IPS DF 6.9 (cell line): Measurements from ENCODE around the gene TMEM204.
A peak's percentile ranks its signal among the peaks of the same experiment; 100 is the strongest.

Experiments
- DNase-seq: peaks from one replicate; pipeline ENCODE4 v3.0.0-alpha.2; 2013; ENCODE audit warnings: low read depth, low spot score
- H3K27ac ChIP-seq: one replicate; pipeline ENCODE4 v1.5.1; 2013; ENCODE audit warnings: low read length, control low read depth
- H3K27me3 ChIP-seq: 2 replicates; pipeline ENCODE4 v1.6.1; 2013; ENCODE audit warnings: mild to moderate bottlenecking, low read length; ENCODE audit not compliant: control insufficient read depth, insufficient read depth
- H3K36me3 ChIP-seq: 2 replicates; pipeline ENCODE4 v1.6.1; 2013; ENCODE audit warnings: low read length; ENCODE audit not compliant: control insufficient read depth, insufficient read depth
- H3K4me1 ChIP-seq: 2 replicates; pipeline ENCODE4 v1.6.1; 2013; ENCODE audit warnings: low read length; ENCODE audit not compliant: control insufficient read depth, insufficient read depth
- H3K4me3 ChIP-seq: 2 replicates; pipeline ENCODE4 v1.5.1; 2013; ENCODE audit warnings: mild to moderate bottlenecking, low read length
- H3K9me3 ChIP-seq: 2 replicates; pipeline ENCODE4 v1.6.1; 2013; ENCODE audit warnings: low read length, inconsistent platforms; ENCODE audit not compliant: control insufficient read depth, insufficient read depth
- WGBS: extraction: QIAGEN DNeasy Blood & Tissue Kit; methylation state at CpG from one replicate; pipeline ENCODE4 v1.1.7; 2013; ENCODE audit warnings: mixed read lengths, missing lambda C conversion rate; ENCODE audit not compliant: insufficient read length, insufficient coverage; 5-methylcytosine and 5-hydroxymethylcytosine counted together

TMEM204 gene

DNA sequence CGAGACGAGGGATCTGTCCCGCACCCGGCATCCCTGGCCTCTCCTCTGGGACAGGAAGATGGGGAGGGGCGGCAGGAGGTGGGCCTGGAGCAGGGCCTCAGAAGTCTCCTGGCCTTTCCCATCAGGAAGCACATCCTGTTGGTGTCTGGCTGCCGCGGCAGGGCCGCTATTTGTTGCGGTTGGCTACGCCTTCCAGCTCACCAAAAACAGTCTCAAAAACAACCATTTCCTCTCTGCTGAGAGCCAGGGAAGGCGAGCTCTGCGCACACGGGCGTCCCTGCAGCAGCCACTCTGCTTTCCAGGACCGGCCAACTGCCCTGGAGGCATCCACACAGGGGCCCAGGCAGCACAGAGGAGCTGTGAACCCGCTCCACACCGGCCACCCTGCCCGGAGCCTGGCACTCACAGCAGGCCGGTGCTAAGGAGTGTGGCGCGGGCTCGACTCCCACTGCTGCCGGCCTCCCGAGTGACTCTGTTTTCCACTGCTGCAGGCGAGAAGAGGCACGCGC lies at the start of gene TMEM204:
Gene TMEM204 (plus strand): TSS at position 224 of the 509 bp plus-strand sequence. CDS start 610 bp downstream, outside the sequence.
- Histone ChIP-seq H3K9me3 (no peaks in the 10 kb centered on the region), H3K4me1 (no peaks in the 10 kb centered on the region), H3K27ac (no peak within 1 kb of the TSS), H3K36me3 (no peaks in the 10 kb centered on the region; the same call in 1 of the 2 replicates), H3K4me3 (no peak within 1 kb of the TSS), H3K27me3 (no peaks in the 10 kb centered on the region)
- DNase-seq, result no peak
- no CpG with 5 or more reads among the region's 27 CpGs for WGBS

DNA sequence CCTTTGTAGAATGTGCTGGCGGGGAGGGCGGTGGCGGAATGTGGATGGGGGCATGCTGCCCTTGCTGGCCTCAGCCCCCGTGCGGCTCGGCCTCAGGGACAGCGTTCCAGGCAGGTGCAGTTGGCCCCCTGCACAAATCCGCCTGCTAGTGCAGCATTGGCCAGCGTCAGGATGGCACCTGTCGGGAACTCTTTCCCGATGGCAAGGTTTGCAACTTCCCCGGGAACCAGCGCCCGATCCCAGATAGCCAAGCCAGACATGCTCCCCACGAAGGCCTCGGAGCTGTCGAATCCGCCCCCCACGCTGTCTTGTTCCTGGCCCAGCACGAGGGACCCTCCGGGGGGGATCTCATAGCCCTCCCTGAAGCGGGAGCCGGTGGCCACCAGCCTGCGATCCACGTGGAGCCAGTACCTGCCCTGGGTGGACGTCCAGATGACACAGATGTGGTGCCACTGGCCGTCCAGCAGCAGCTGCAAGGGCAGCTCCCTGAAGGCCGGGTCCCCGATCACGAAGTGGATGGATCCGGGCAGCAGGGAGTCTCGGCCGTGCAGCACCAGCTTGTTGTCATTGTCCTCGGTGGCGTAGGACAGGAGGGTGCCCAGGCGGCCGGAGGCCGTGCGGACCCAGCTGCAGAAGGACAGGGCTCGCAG lies 47.5 kb upstream of the TMEM204 start:
- Histone ChIP-seq H3K9me3 (no peaks in the 10 kb centered on the region), H3K4me1 (no peaks in the 10 kb centered on the region), H3K27ac (no peak overlapping the region), H3K36me3 (no peaks in the 10 kb centered on the region), H3K4me3 (no peak overlapping the region), H3K27me3 (no peaks in the 10 kb centered on the region)
- no peak for DNase-seq
- WGBS, result no CpG with 5 or more reads among the region's 40 CpGs

DNA sequence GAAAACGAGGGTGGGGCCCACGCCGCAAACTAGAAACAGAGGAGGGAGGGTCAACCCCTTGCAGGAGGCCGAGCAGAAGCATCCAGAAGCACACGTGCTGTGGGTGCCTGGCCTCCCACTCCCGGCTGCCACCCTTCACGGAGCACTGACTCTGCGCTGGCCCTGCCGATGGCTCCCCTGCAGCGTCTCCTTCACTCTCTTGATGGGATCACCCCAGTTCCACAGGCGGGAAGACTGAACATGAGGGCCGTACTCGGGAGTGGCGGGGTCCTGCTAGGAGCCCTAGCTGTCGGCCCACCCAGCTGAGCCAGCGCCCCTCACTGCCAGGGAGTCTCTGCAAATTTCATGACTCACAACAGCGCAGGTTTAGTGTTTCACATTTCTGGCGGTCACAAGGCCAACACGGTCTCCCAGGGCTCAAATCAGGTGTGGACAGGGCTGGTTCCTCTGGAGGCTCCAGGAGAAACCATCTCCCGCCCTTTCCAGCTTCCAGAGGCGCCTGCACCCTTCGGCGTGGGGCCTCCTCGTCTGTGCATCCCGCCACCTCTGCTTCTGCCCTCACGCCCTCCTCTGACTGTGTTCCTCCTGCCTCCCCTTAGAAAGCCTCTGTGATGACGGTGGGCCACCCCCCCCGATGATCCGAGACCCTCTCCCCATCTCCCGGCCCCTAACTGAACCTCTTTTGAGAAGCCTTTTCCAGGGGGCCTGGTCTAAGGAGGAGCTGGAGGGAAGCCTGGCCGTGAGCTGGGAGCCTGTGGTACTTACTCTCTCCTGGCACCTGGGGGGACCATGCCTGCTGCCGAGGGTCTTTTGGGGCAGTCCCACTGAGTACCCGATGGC lies 46.7 kb upstream of the TMEM204 start:
- Histone ChIP-seq H3K27me3 (no peaks in the 10 kb centered on the region), H3K9me3 (no peaks in the 10 kb centered on the region)
- WGBS, result no CpG with 5 or more reads among the region's 33 CpGs

DNA sequence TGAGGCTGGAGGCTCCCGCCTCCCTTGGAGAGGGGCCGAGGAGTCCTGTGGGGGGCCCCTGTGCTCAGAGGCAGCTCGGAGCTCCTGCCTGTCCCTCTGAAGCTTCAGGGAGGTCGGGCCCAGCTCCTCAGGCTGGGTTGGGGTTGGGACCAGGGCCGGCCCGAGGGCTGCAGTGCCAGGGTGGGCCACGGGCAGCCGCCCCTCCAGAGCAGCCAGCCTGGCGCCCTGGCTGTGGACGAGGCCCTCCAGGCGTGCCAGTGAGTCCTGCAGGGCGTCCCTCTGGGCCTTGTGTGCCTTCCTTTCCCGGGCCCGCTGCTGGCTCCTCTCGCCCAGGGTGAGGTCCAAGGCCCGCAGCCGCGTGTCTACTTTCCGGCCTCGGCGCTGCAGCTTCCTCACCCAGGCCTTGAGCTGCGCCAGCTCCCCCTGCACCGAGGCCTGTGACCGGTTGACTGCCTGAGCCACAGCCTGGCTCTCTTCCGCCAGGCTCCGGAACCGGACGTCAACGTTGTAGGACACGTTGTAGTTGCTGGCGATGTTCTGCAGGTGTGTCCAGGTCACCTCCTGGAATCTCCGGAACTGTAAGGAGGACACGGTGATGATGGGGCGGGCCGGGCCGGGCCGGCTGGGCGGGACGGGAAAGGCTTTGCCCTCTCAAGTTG lies 45.9 kb upstream of the TMEM204 start:
- Histone ChIP-seq H3K27me3 (no peaks in the 10 kb centered on the region), H3K4me3 (no peak overlapping the region), H3K27ac (no peak overlapping the region), H3K36me3 (no peaks in the 10 kb centered on the region), H3K4me1 (no peaks in the 10 kb centered on the region), H3K9me3 (no peaks in the 10 kb centered on the region)
- no CpG with 5 or more reads among the region's 39 CpGs for WGBS
- DNase-seq, result no peak

More for the DNA sequence above, 46.7 kb upstream of the TMEM204 start:
- Histone ChIP-seq H3K36me3 (no peaks in the 10 kb centered on the region), H3K27ac (no peak overlapping the region), H3K4me3 (no peak overlapping the region), H3K4me1 (no peaks in the 10 kb centered on the region)
- DNase-seq, result no peak

DNA sequence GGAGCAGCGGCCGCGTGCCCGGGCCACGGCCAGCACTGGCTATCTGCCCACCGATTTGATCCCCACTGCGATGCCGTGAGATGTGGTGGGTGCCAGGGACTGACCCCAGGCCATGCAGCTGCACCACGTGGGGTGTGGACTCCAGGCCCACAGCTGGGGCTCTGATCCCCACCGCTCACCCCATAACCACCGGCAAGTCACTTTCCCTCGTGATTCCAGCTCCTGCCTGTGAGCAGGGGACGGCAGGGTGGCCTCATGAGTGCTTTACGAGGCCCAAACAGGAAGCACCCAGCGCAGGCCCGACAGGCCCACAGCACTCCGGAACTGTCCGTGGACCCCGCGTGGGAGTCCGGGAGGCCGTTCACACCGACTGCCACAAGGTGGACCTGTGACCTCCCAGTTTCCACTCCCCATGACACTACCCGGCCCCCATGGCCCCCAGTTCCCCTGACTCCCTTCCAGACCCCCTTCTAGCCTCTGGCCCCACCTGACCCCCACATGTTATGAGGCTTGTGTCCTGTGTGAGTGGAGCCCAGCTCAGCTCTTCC lies 45.3 kb upstream of the TMEM204 start:
- WGBS, result no CpG with 5 or more reads among the region's 24 CpGs
- H3K9me3 ChIP-seq, result no peaks in the 10 kb centered on the region
- no peaks in the 10 kb centered on the region for H3K36me3 ChIP-seq
- H3K27me3 ChIP-seq, result no peaks in the 10 kb centered on the region
- no peak overlapping the region for H3K27ac ChIP-seq
- H3K4me3 ChIP-seq, result no peak overlapping the region
- no peak for DNase-seq
- no peaks in the 10 kb centered on the region for H3K4me1 ChIP-seq

DNA sequence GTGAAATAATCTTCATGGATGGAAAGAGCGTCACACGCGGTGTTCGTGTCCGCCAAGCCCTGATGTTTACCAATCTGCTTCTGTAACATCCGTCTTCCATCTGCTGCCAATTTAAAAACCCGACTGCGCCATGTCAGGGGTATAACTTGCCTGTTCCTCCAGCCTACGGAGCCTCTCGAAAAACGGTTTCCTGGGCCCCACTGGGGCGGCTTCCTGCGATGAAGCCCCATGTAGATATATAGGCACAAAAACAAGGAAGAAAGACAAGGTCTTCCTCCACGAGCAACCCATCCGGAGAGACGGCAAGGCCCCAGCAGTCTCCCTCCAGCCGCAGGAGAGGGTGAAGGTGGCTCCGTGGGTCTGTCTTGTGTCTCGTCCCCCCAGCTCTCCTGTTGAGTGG lies 44.8 kb upstream of the TMEM204 start, which contains the start of gene PTX4:
Gene PTX4 (minus strand): TSS at position 326 of the 400 bp plus-strand sequence. CDS start 35 bp downstream, at position 291.
- H3K36me3 ChIP-seq, result no peaks in the 10 kb centered on the region; the same call in 1 of the 2 replicates
- WGBS, result no CpG with 5 or more reads among the region's 19 CpGs
- no peak for DNase-seq
- no peaks in the 10 kb centered on the region for H3K9me3 ChIP-seq
- no peak within 1 kb of the TSS for H3K27ac ChIP-seq
- H3K4me1 ChIP-seq, result no peaks in the 10 kb centered on the region
- no peak within 1 kb of the TSS for H3K4me3 ChIP-seq
- H3K27me3 ChIP-seq, result no peaks in the 10 kb centered on the region

DNA sequence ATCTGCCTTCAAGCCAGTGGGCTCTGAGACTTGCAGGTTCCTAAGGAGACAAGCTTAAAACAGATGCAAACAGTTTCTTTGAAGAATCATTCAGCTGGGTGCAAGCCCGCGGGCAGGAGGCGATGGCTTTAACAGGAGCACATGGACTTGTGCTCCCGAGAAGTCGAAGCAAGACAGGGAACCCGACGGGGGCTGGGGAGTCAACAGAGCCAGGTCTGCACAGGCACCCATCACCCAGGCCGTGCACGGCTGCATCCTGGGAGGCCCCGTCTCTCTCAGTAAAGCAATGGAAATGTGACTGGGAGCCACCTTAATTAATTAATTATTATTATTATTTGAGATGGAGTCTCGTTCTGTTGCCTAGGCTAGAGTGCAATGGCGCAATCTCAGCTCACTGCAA lies 44.4 kb upstream of the TMEM204 start:
- WGBS, result no CpG with 5 or more reads among the region's 12 CpGs
- no peaks in the 10 kb centered on the region for H3K4me1 ChIP-seq
- H3K4me3 ChIP-seq, result no peak overlapping the region
- H3K27me3 ChIP-seq, result no peaks in the 10 kb centered on the region
- DNase-seq, result no peak
- H3K36me3 ChIP-seq, result no peaks in the 10 kb centered on the region; the same call in 1 of the 2 replicates
- no peak overlapping the region for H3K27ac ChIP-seq
- no peaks in the 10 kb centered on the region for H3K9me3 ChIP-seq

DNA sequence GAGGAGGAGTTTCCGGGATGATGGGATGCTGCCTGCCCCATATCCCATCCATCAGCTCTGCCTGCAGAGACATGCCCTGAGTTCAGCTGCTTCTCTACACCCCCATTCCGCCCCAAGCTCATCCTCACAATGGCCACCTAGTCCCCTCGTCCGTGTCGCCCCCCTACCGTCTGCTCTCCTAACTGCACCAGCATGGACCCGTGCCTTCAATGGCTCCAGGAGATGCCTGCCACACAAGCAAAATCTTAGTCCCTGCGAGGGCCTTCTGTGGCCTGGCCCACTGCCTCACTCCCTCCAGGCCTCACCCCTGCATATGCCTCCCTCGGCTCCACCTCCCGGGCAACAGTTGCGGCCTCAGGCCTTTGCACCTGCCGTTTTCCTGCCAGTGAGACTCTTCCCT lies 42.1 kb upstream of the TMEM204 start:
- H3K4me3 ChIP-seq, result no peak overlapping the region
- no peaks in the 10 kb centered on the region for H3K4me1 ChIP-seq
- H3K27ac ChIP-seq, result no peak overlapping the region

DNA sequence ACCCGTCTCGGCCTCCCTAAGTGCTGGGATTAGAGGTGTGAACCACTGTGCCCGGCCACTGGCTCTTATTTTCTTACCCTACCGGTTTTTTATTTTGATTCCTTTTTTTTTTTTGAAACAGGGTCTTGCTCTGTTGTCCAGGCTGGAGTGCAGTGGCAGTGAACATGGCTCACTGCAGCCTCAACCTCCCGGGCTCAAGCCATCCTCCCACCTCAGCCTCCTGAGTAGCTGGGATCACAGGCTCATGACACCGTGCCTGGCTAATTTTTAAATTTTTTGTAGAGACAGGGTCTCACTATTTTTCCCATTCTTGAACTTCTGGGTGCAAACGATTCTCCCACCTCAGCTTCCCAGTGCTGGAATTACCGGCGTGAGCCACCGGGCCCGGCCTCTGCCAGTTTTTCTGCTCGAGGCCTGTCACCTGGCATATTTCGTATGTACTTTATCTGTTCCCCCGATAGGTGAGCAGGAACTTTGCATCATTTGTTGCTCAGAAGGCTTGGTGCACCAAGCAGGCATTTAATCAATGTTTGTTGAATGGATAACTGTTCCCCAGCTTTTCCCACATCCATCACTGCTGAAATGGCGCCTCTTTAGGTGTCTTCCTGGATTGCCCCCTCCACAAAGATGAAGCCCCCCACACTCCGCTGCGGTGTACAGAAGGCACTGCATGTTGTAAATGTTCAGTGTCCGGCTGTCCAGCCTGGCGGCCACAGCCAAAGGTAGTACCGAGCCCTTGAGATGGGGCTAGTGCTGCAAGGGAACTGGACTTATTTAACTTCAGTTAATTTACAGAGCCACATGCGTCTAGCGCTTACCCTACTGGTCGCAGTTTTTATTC lies 41.2 kb upstream of the TMEM204 start:
- Histone ChIP-seq H3K27me3 (no peaks in the 10 kb centered on the region), H3K27ac (no peak overlapping the region), H3K9me3 (no peaks in the 10 kb centered on the region), H3K4me1 (no peaks in the 10 kb centered on the region), H3K4me3 (peak overlapping the region; percentile 54; the same call in 1 of the 2 replicates), H3K36me3 (peaks cover 25% of the 10 kb centered on the region)
- no peak for DNase-seq
- no CpG with 5 or more reads among the region's 23 CpGs for WGBS

More for the DNA sequence above, 42.1 kb upstream of the TMEM204 start:
- Histone ChIP-seq H3K36me3 (peaks cover 17% of the 10 kb centered on the region), H3K27me3 (no peaks in the 10 kb centered on the region), H3K9me3 (no peaks in the 10 kb centered on the region)
- no CpG with 5 or more reads among the region's 12 CpGs for WGBS
- DNase-seq, result no peak
